ENCODE data around the gene MYL3. TPM values are rescaled to one million over a fixed set of nuclear protein-coding genes. Genes with fewer than 3 reads are reported as not detected.

Gene MYL3
- total RNA-seq, 4 donors from 2014 or later = 5.4 to 17.1 (median 8.6) TPM

- Histone ChIP-seq H3K36me3 (no peaks in the 10 kb centered on the region), H3K27me3 (peaks cover 0 to 33% of the 10 kb centered on the region in 2 donors), H3K9me3 (no peaks in the 10 kb centered on the region), H3K27ac (peak overlapping the region in 3 of 4 donors; percentile 60 to 83 (median 75)), H3K4me1 (peaks cover 0 to 35% (median 14%) of the 10 kb centered on the region in 4 donors), H3K4me3 (peak overlapping the region; percentile 45 to 81 (median 66))
- TF ChIP-seq EP300 (IDR thresholded peaks at IDR 0.05) (no peak), CTCF (IDR thresholded peaks at IDR 0.05) (no peak), POLR2A (IDR thresholded peaks at IDR 0.05) (no peak)
- WGBS, 2 donors = 39 to 42% methylated on average over 26 of the region's 29 CpGs
- DNase-seq (ENCODE audit: low spot score in 2 of 2) = no peak
Measured at GRCh38 chr3:46880884-46881595, 17.8 kb upstream of the MYL3 start.

GRCh38 chr3:46878781-46879436 lies 15.7 kb upstream of the MYL3 start:
- peaks cover 0 to 50% (median 18%) of the 10 kb centered on the region in 4 donors for H3K4me1 ChIP-seq
- no peak overlapping the region for H3K27ac ChIP-seq
- peaks cover 0 to 25% of the 10 kb centered on the region in 2 donors for H3K27me3 ChIP-seq

DNA sequence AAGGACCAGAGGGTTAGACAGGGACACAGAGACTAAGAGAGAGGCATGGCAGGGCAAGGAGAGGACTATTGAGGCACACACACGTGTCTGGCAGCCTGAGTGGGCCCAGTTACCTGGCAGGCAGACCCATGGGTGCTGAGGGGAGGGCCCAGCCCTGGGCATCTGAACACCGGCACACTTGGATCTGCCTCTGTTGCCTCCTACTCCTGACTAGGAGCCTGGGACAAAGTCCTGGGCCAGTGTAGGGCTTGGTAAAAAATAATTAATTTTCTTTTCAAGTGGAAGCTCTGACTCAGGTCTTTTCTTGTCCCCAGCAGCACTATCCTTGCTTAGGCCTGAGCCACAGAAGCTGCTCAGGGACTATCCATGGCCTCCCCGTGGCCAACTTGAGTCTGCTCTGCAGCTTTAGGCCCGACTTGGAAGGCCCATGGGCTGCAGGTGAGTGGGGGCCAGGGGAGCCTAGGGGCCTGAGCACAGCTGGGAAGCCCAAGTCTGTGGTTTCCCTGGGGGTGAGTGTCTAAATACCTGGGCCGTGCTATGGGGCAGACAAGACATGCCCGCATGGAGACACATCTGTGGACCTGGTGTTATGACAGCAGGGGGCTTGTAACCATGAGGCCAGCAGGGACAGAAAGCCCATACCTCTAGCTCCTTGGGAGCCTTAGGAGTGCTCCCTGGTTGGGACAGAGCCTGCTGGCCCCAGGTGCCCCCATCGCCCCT lies 14.3 kb upstream of the MYL3 start, which contains the start of gene PTH1R:
Gene PTH1R (plus strand): TSS at position 316 of the 720 bp plus-strand sequence. CDS start 5,839 bp downstream, outside the sequence.
- peak within 1 kb of the TSS in 1 of 4 donors; percentile 24 for H3K27ac ChIP-seq
- no peaks in the 10 kb centered on the region for H3K36me3 ChIP-seq
- H3K27me3 ChIP-seq = peaks cover 0 to 18% of the 10 kb centered on the region in 2 donors
- H3K4me3 ChIP-seq = no peak within 1 kb of the TSS
- WGBS, 2 donors = 88 to 94% methylated on average over 7 of the region's 7 CpGs
- H3K4me1 ChIP-seq = peaks cover 0 to 51% (median 17%) of the 10 kb centered on the region in 4 donors
- DNase-seq (ENCODE audit: low spot score in 2 of 2) = no peak
- no peaks in the 10 kb centered on the region for H3K9me3 ChIP-seq
- no peak for TF ChIP-seq CTCF (IDR thresholded peaks at IDR 0.05)
- no peak for TF ChIP-seq EP300 (IDR thresholded peaks at IDR 0.05)
- TF ChIP-seq POLR2A (IDR thresholded peaks at IDR 0.05) = no peak

More at GRCh38 chr3:46878781-46879436, 15.7 kb upstream of the MYL3 start:
- TF ChIP-seq POLR2A (IDR thresholded peaks at IDR 0.05) = no peak
- no peak for TF ChIP-seq EP300 (IDR thresholded peaks at IDR 0.05)
- TF ChIP-seq CTCF (IDR thresholded peaks at IDR 0.05) = no peak
- no peaks in the 10 kb centered on the region for H3K9me3 ChIP-seq
- no peak for DNase-seq (ENCODE audit: low spot score in 2 of 2)
- no peaks in the 10 kb centered on the region for H3K36me3 ChIP-seq
- no peak overlapping the region for H3K4me3 ChIP-seq
- WGBS, 2 donors = 54 to 58% methylated on average over 2 of the region's 2 CpGs

DNA sequence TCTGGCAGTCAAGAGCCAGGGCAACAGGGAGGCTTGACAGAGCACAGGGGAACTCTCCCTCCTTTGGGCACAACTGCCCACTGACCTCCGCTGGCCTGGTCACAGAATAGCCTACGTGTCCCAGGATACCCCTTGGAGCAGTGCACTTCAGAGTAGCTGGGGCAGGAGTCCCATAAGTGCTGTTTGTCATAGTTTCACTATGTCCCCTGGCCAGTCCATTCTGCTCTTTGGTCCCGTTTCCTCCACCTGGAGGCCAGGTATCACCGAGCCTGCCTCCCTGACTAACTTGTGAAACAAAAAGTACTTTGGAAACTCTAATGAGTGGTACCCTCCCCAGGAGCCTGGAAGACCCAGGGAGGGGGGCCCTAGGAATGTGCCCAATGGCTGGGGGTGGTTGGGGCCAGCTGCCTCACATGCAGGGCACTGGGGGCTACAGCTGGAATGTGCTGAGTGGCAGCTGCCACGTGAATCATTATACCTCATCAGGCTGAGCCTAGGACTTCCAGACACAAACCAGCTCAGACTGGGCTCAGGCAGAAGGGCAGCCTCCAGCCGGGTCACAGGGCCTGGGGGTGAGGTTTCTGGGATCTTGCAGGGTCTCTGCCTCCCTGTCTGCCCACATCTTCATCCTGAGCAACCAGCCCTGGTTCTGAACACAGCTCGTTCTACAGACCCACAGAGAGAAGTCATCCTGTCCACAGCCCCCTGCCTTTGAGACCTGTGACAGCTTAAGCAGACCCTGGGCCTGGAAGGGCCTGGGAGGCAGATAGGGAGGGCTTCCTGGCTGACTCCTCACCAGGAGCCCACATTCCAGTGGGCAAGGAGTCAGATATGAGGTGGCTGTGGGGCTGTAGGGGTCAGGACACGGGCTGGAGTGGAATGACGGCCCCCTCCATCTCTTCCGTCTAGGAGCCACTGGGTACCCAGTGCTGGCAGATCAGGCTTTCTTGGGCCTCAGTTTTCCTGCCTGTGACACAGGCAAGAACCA lies 13.4 kb upstream of the MYL3 start:
- peaks cover 0 to 10% of the 10 kb centered on the region in 2 donors for H3K27me3 ChIP-seq
- no peak for DNase-seq (ENCODE audit: low spot score in 2 of 2)
- H3K4me3 ChIP-seq = no peak overlapping the region
- TF ChIP-seq POLR2A (IDR thresholded peaks at IDR 0.05) (no peak), CTCF (IDR thresholded peaks at IDR 0.05) (no peak), EP300 (IDR thresholded peaks at IDR 0.05) (no peak)
- H3K36me3 ChIP-seq = no peaks in the 10 kb centered on the region
- no peaks in the 10 kb centered on the region for H3K9me3 ChIP-seq
- peaks cover 0 to 51% (median 14%) of the 10 kb centered on the region in 4 donors for H3K4me1 ChIP-seq
- WGBS, 2 donors = 81 to 85% methylated on average over 8 to 9 of the region's 10 CpGs
- H3K27ac ChIP-seq = peak overlapping the region in 1 of 4 donors; percentile 8
